ENCODE measurements around the gene BGLAP.

The BGLAP gene

GRCh38 chr1:156276966-156277381 lies 35.0 kb downstream of the BGLAP start:
- Histone ChIP-seq H4K20me1 (ENCODE audit: control insufficient read depth, insufficient read depth, low read depth, low read length) (peaks cover 15% of the 10 kb centered on the region; the same call in 1 of the 2 replicates), H3K36me3 (ENCODE audit: control insufficient read depth, low read length) (peaks cover 94% of the 10 kb centered on the region), H3K27me3 (ENCODE audit: control insufficient read depth, low read length) (no peaks in the 10 kb centered on the region), H3K9me2 (replicated peaks; ENCODE audit: control insufficient read depth, low read length) (no peaks in the 10 kb centered on the region), H3K4me3 (ENCODE audit: low read length) (no peak overlapping the region), H3K79me2 (ENCODE audit: control insufficient read depth, low read length) (peaks cover 42% of the 10 kb centered on the region), H3F3A (ENCODE audit: control insufficient read depth, insufficient read depth) (no peaks in the 10 kb centered on the region), H3K4me1 (ENCODE audit: control insufficient read depth, low read length) (peaks cover 18% of the 10 kb centered on the region), H3K4me2 (ENCODE audit: low read length) (no peak overlapping the region), H3K27ac (ENCODE audit: low read depth, low read length) (no peak overlapping the region), H3K9me3 (ENCODE audit: control insufficient read depth, insufficient read depth, low read length) (no peaks in the 10 kb centered on the region)
- TF ChIP-seq EZH2phosphoT487 (IDR thresholded peaks at IDR 0.05; ENCODE audit: borderline replicate concordance, low read length) (no peak), CTCF (IDR thresholded peaks at IDR 0.05; ENCODE audit: low read depth, low read length, poor library complexity, severe bottlenecking) (no peak)

- H3K4me1 ChIP-seq (ENCODE audit: control insufficient read depth, low read length) = peaks cover 27% of the 10 kb centered on the region
- no peak overlapping the region for H3K4me2 ChIP-seq (ENCODE audit: low read length)
- H3K9me2 ChIP-seq (replicated peaks; ENCODE audit: control insufficient read depth, low read length) = no peaks in the 10 kb centered on the region
- H3K27ac ChIP-seq (ENCODE audit: low read depth, low read length) = no peak overlapping the region
- H3F3A ChIP-seq (ENCODE audit: control insufficient read depth, insufficient read depth) = no peaks in the 10 kb centered on the region
- H3K27me3 ChIP-seq (ENCODE audit: control insufficient read depth, low read length) = no peaks in the 10 kb centered on the region
- peaks cover 65% of the 10 kb centered on the region for H3K79me2 ChIP-seq (ENCODE audit: control insufficient read depth, low read length)
- H4K20me1 ChIP-seq (ENCODE audit: control insufficient read depth, insufficient read depth, low read depth, low read length) = peaks cover 15% of the 10 kb centered on the region; the same call in 1 of the 2 replicates
- TF ChIP-seq CTCF (IDR thresholded peaks at IDR 0.05; ENCODE audit: low read depth, low read length, poor library complexity, severe bottlenecking) (no peak), EZH2phosphoT487 (IDR thresholded peaks at IDR 0.05; ENCODE audit: borderline replicate concordance, low read length) (no peak)
- H3K9me3 ChIP-seq (ENCODE audit: control insufficient read depth, insufficient read depth, low read length) = no peaks in the 10 kb centered on the region
- no peak overlapping the region for H3K4me3 ChIP-seq (ENCODE audit: low read length)
- H3K36me3 ChIP-seq (ENCODE audit: control insufficient read depth, low read length) = peaks cover 68% of the 10 kb centered on the region
These were observed 37.9 kb downstream of the BGLAP start for GRCh38 chr1:156279837-156280236.

- H3K79me2 ChIP-seq (ENCODE audit: control insufficient read depth, low read length) = peaks cover 65% of the 10 kb centered on the region
- H3F3A ChIP-seq (ENCODE audit: control insufficient read depth, insufficient read depth) = no peaks in the 10 kb centered on the region
- H3K36me3 ChIP-seq (ENCODE audit: control insufficient read depth, low read length) = peaks cover 57% of the 10 kb centered on the region
- H3K4me2 ChIP-seq (ENCODE audit: low read length) = peak overlapping the region; percentile 99
- peaks cover 15% of the 10 kb centered on the region; the same call in 1 of the 2 replicates for H4K20me1 ChIP-seq (ENCODE audit: control insufficient read depth, insufficient read depth, low read depth, low read length)
- H3K9me3 ChIP-seq (ENCODE audit: control insufficient read depth, insufficient read depth, low read length) = no peaks in the 10 kb centered on the region
- peak overlapping the region; percentile 58 for H3K27ac ChIP-seq (ENCODE audit: low read depth, low read length)
- peaks cover 27% of the 10 kb centered on the region for H3K4me1 ChIP-seq (ENCODE audit: control insufficient read depth, low read length)
- H3K9me2 ChIP-seq (replicated peaks; ENCODE audit: control insufficient read depth, low read length) = no peaks in the 10 kb centered on the region
- TF ChIP-seq EZH2phosphoT487 (IDR thresholded peaks at IDR 0.05; ENCODE audit: borderline replicate concordance, low read length) (no peak), CTCF (IDR thresholded peaks at IDR 0.05; ENCODE audit: low read depth, low read length, poor library complexity, severe bottlenecking) (peak; percentile 32)
- H3K27me3 ChIP-seq (ENCODE audit: control insufficient read depth, low read length) = no peaks in the 10 kb centered on the region
- peak overlapping the region; percentile 75 for H3K4me3 ChIP-seq (ENCODE audit: low read length)
These were observed 39.3 kb downstream of the BGLAP start for GRCh38 chr1:156281281-156281680.
